Heart right ventricle (tissue), 16 donors: ENCODE results near the gene UBE2E1. TPM values are rescaled to one million over a fixed set of nuclear protein-coding genes. Genes with fewer than 3 reads are reported as not detected.

Experiments used
- ATAC-seq, 8 donors: fragments of 200-7000 bp; cut with Tn5 transposase; one replicate each; pipeline ENCODE4 v1.9.1; 2020; ENCODE audit warnings: mild to moderate bottlenecking in 8 of 8, moderate library complexity in 8 of 8, moderate number of reproducible peaks in 1 of 8
- DNase-seq, 2 donors: peaks; one replicate each; pipeline ENCODE4 v3.0.0-alpha.2; 2020
- H3K27ac ChIP-seq, 10 donors: fragments of 200-600 bp; sonication (generic) in 2 of 10; one replicate each; pipeline versions ENCODE4 v1.5.0 to v1.8.0; 2020 to 2022; ENCODE audit warnings: mild to moderate bottlenecking in 3 of 10
- H3K27me3 ChIP-seq, 7 donors: fragments of 200-600 bp; one replicate each; pipeline ENCODE4 v1.8.0; 2021 to 2022; ENCODE audit warnings: mild to moderate bottlenecking in 2 of 7
- H3K36me3 ChIP-seq, 9 donors: fragments of 200-600 bp; sonication (generic) in 1 of 9; one replicate each; pipeline versions ENCODE4 v1.5.0 to v1.8.0; 2020 to 2022; ENCODE audit warnings: mild to moderate bottlenecking in 2 of 9
- H3K4me1 ChIP-seq, 9 donors: fragments of 200-600 bp; sonication (generic) in 1 of 9; one replicate each; pipeline versions ENCODE4 v1.5.0 to v1.8.0; 2020 to 2022; ENCODE audit warnings: mild to moderate bottlenecking in 4 of 9
- H3K4me3 ChIP-seq, 10 donors: fragments of 200-600 bp; sonication (generic) in 2 of 10; one replicate each; pipeline versions ENCODE4 v1.5.0 to v1.8.0; 2020 to 2022; ENCODE audit warnings: mild to moderate bottlenecking in 7 of 10, moderate library complexity in 2 of 10
- H3K9me3 ChIP-seq, 11 donors: fragments of 200-600 bp in 10 of 11; sonication (generic) in 2 of 11; one replicate each; pipeline versions ENCODE4 v1.5.0 to v1.8.0; 2013 to 2022; ENCODE audit warnings: mild to moderate bottlenecking in 2 of 11, control low read depth in 1 of 11, moderate library complexity in 1 of 11
- CTCF ChIP-seq, 9 donors: fragments of 200-600 bp; sonication (generic) in 2 of 9; IDR thresholded peaks; one replicate each; pipeline versions ENCODE4 v1.5.0 to v1.8.0; 2021 to 2022; ENCODE audit warnings: antibody characterized with exemption in 9 of 9, mild to moderate bottlenecking in 5 of 9, moderate library complexity in 1 of 9
- WGBS, 2 donors: extraction: QIAGEN DNeasy Blood & Tissue Kit; methylation state at CpG; one replicate each; pipeline ENCODE4 v1.1.7; 2013; ENCODE audit warnings: inconsistent platforms in 1 of 2; 5-methylcytosine and 5-hydroxymethylcytosine counted together
- intact Hi-C, 10 donors: fragments of 100-400 bp; cut with DNase I; formaldehyde crosslinking; loops; one replicate each; pipeline versions ENCODE4 v1.11.1 to v1.14.2; 2022
- polyA plus RNA-seq, 2 donors: library from polyadenylated mRNA; stranded (reverse); fragments of 200-250 nt; gene quantifications; one replicate each; pipeline ENCODE4 v1.2.3, GENCODE V29; 2013
- total RNA-seq, 10 donors: library from RNA; stranded (reverse); fragmentation: NEBNext Ultra II Directional in 3 of 10; extraction: Animal tissue kit (Norgen Biotek cat#: 25700) in 3 of 10; gene quantifications; one replicate each; pipeline versions ENCODE4 v1.2.1 to v1.2.4, GENCODE V29; 2021 to 2023
- donor health status: Arrhythmogenic right ventricular cardiomyopathy.
- donor health status: ischemic (EF 13 %, LVEDD 7.1; RV severe dilation, severe dysfunction).
- donor health status: healthy with polysubstance abuse.
- donor health status: DM: no; HTN: yes; CAD: no.
- donor health status: DM: no; HTN: no; CAD: no.
- donor health status: ischemic (EF 25% LVEDD 6.9; RV normal size, moderate dysfunction).
- donor health status: ischemic (EF 25% LVEDD 5.7; RV mildly dilated, moderate dysfunction).
- donor health status: healthy.
- donor health status: DM: yes; HTN: yes; CAD: no.
- donor health status: Ischemic cardiomyopathy.
- donor health status: ischemic (EF 35%, LVEDD 5.7; RV mildly dilated, moderate dysfunction).
- donor health status: nonischemic (EF 11% LVEDD 7.7; RV severe dilation, severe dysfunction).
- donor health status: DM: yes; HTN: yes; CAD: no.
- donor health status: PGD.
- donor health status: ischemic (EF 29% LVEDD 5.4; RV normal size, mild dysfunction).
- donor health status: nonischemic (EF 23%, LVEDD 6.1; RV moderate dilation, normal function).

Gene UBE2E1
- total and polyA plus RNA-seq, 12 donors = 45.2 to 88.8 (median 64.5) TPM

GRCh38 chr3:23919628-23920027 is 113.9 kb downstream of the UBE2E1 start:
- DNase-seq (no peak), ATAC-seq (no peak)
- H3K27ac ChIP-seq = no peak overlapping the region
- no peaks in the 10 kb centered on the region for H3K27me3 ChIP-seq
- TF ChIP-seq CTCF (IDR thresholded peaks at IDR 0.05) = no peak
- intact Hi-C loops = no loop called here
- 46 to 60% methylated on average over 2 of the region's 2 CpGs for WGBS, 2 donors
- H3K9me3 ChIP-seq = no peaks in the 10 kb centered on the region
- peaks cover 2 to 45% (median 39%) of the 10 kb centered on the region in 9 donors for H3K4me1 ChIP-seq
- H3K36me3 ChIP-seq = peaks cover 0 to 58% (median 28%) of the 10 kb centered on the region in 9 donors
- no peak overlapping the region for H3K4me3 ChIP-seq

- no peak overlapping the region for H3K4me3 ChIP-seq
- 86 to 89% methylated on average over 5 of the region's 5 CpGs for WGBS, 2 donors
- intact Hi-C loops = no loop called here
- peaks cover 0 to 58% (median 28%) of the 10 kb centered on the region in 9 donors for H3K36me3 ChIP-seq
- TF ChIP-seq CTCF (IDR thresholded peaks at IDR 0.05) = no peak
- no peak overlapping the region for H3K27ac ChIP-seq
- no peak for ATAC-seq
- no peaks in the 10 kb centered on the region for H3K27me3 ChIP-seq
- H3K9me3 ChIP-seq = no peaks in the 10 kb centered on the region
- no peak for DNase-seq
- peaks cover 2 to 40% (median 35%) of the 10 kb centered on the region in 9 donors for H3K4me1 ChIP-seq
These were observed 114.4 kb downstream of the UBE2E1 start for GRCh38 chr3:23920151-23920655.

- H3K4me1 ChIP-seq = peaks cover 2 to 32% (median 26%) of the 10 kb centered on the region in 9 donors
- DNase-seq (no peak), ATAC-seq (no peak)
- H3K27me3 ChIP-seq = no peaks in the 10 kb centered on the region
- no peak overlapping the region for H3K27ac ChIP-seq
- no peaks in the 10 kb centered on the region for H3K9me3 ChIP-seq
- H3K36me3 ChIP-seq = peaks cover 0 to 58% (median 28%) of the 10 kb centered on the region in 9 donors
- 86 to 96% methylated on average over 3 of the region's 3 CpGs for WGBS, 2 donors
- TF ChIP-seq CTCF (IDR thresholded peaks at IDR 0.05) = no peak
- intact Hi-C loops = no loop called here
- H3K4me3 ChIP-seq = no peak overlapping the region
These were observed 115.3 kb downstream of the UBE2E1 start for GRCh38 chr3:23921052-23921511.

GRCh38 chr3:23923786-23924185 is 118.0 kb downstream of the UBE2E1 start:
- Histone ChIP-seq H3K36me3 (peaks cover 0 to 49% (median 19%) of the 10 kb centered on the region in 9 donors), H3K27me3 (no peaks in the 10 kb centered on the region), H3K4me1 (peaks cover 0 to 18% (median 13%) of the 10 kb centered on the region in 9 donors), H3K27ac (no peak overlapping the region), H3K4me3 (no peak overlapping the region), H3K9me3 (no peaks in the 10 kb centered on the region)
- no peak for TF ChIP-seq CTCF (IDR thresholded peaks at IDR 0.05)
- no peak for ATAC-seq
- 66 to 75% methylated on average over 2 of the region's 2 CpGs for WGBS, 2 donors
- intact Hi-C loops = no loop called here
- DNase-seq = no peak
